Measurements from ENCODE around the gene OBP2A. TPM values are rescaled to one million over a fixed set of nuclear protein-coding genes. Genes with fewer than 3 reads are reported as not detected.
"Not testable (repeated sequence)": the region's sequence is repeated elsewhere in the genome, so short reads cannot be mapped to it uniquely, and the experiment has no call there.

OBP2A gene
- total and polyA plus RNA-seq, 7 experiments from 2014 or later: not detected

GRCh38 chr9:135528842-135529435 lies 17.0 kb upstream of the OBP2A start:
- ATAC-seq; H3K9me3 Mint-ChIP-seq; H3K4me3 Mint-ChIP-seq; H3K4me3 ChIP-seq (ENCODE audit: low read length); H3K27ac Mint-ChIP-seq; H3K27ac ChIP-seq (ENCODE audit: low read depth, low read length); DNase-seq; H3K27me3 ChIP-seq (ENCODE audit: control insufficient read depth in 2 of 2, insufficient read depth in 2 of 2, low read length in 2 of 2); H3K9me3 ChIP-seq (ENCODE audit: control insufficient read depth in 2 of 3, low read length in 3 of 3); CTCF ChIA-PET; H3K4me1 Mint-ChIP-seq; intact Hi-C loops (cut with micrococcal nuclease); H3K4me1 ChIP-seq (ENCODE audit: control insufficient read depth in 2 of 2, insufficient read depth in 2 of 2, low read length in 2 of 2); POLR2A ChIA-PET; H3K36me3 Mint-ChIP-seq; H3K36me3 ChIP-seq (ENCODE audit: control insufficient read depth in 2 of 3, insufficient read depth in 3 of 3, low read length in 3 of 3): not testable (repeated sequence)
- peaks cover 0 to 17% (median 9%) of the 10 kb centered on the region in 5 donors for H3K27me3 Mint-ChIP-seq

- POLR2A ChIA-PET: no interaction called here
- Mint-ChIP-seq H3K27ac (no peak overlapping the region), H3K4me1 (peaks cover 0 to 2% (median 0%) of the 10 kb centered on the region in 7 donors), H3K27me3 (peaks cover 3 to 24% (median 18%) of the 10 kb centered on the region in 5 donors), H3K9me3 (no peaks in the 10 kb centered on the region), H3K4me3 (no peak overlapping the region), H3K36me3 (no peaks in the 10 kb centered on the region)
- H3K9me3 ChIP-seq (ENCODE audit: control insufficient read depth in 2 of 3, low read length in 3 of 3): no peaks in the 10 kb centered on the region
- intact Hi-C loops (cut with micrococcal nuclease): no loop called here
- ATAC-seq: no peak
- H3K36me3 ChIP-seq (ENCODE audit: control insufficient read depth in 2 of 3, insufficient read depth in 3 of 3, low read length in 3 of 3): no peaks in the 10 kb centered on the region
- no peak overlapping the region for H3K4me3 ChIP-seq (ENCODE audit: low read length)
- DNase-seq: no peak
- H3K27ac ChIP-seq (ENCODE audit: low read depth, low read length): no peak overlapping the region
- H3K4me1 ChIP-seq (ENCODE audit: control insufficient read depth in 2 of 2, insufficient read depth in 2 of 2, low read length in 2 of 2): no peaks in the 10 kb centered on the region
- H3K27me3 ChIP-seq (ENCODE audit: control insufficient read depth in 2 of 2, insufficient read depth in 2 of 2, low read length in 2 of 2): no peaks in the 10 kb centered on the region
- CTCF ChIA-PET: no interaction called here
Observed at GRCh38 chr9:135530146-135530545, 15.8 kb upstream of the OBP2A start.

- no peaks in the 10 kb centered on the region for H3K27me3 ChIP-seq (ENCODE audit: control insufficient read depth in 2 of 2, insufficient read depth in 2 of 2, low read length in 2 of 2)
- Mint-ChIP-seq H3K27ac (no peak overlapping the region), H3K9me3 (no peaks in the 10 kb centered on the region), H3K27me3 (peaks cover 3 to 24% (median 18%) of the 10 kb centered on the region in 5 donors), H3K36me3 (no peaks in the 10 kb centered on the region), H3K4me3 (no peak overlapping the region), H3K4me1 (peaks cover 0 to 2% (median 0%) of the 10 kb centered on the region in 7 donors)
- DNase-seq (no peak), ATAC-seq (no peak)
- H3K27ac ChIP-seq (ENCODE audit: low read depth, low read length): no peak overlapping the region
- ChIA-PET POLR2A (no interaction called here), CTCF (no interaction called here)
- H3K4me3 ChIP-seq (ENCODE audit: low read length): no peak overlapping the region
- intact Hi-C loops (cut with micrococcal nuclease): no loop called here
- no peaks in the 10 kb centered on the region for H3K4me1 ChIP-seq (ENCODE audit: control insufficient read depth in 2 of 2, insufficient read depth in 2 of 2, low read length in 2 of 2)
- no peaks in the 10 kb centered on the region for H3K36me3 ChIP-seq (ENCODE audit: control insufficient read depth in 2 of 3, insufficient read depth in 3 of 3, low read length in 3 of 3)
- H3K9me3 ChIP-seq (ENCODE audit: control insufficient read depth in 2 of 3, low read length in 3 of 3): no peaks in the 10 kb centered on the region
Observed at GRCh38 chr9:135531096-135531495, 14.8 kb upstream of the OBP2A start.

GRCh38 chr9:135533113-135533512 lies 12.8 kb upstream of the OBP2A start:
- ATAC-seq: no peak
- Mint-ChIP-seq H3K4me1 (peaks cover 0 to 2% (median 0%) of the 10 kb centered on the region in 7 donors), H3K27me3 (peaks cover 3 to 32% (median 27%) of the 10 kb centered on the region in 5 donors), H3K27ac (no peak overlapping the region), H3K36me3 (no peaks in the 10 kb centered on the region), H3K4me3 (no peak overlapping the region), H3K9me3 (no peaks in the 10 kb centered on the region)
- H3K27ac ChIP-seq (ENCODE audit: low read depth, low read length): no peak overlapping the region
- no peaks in the 10 kb centered on the region for H3K27me3 ChIP-seq (ENCODE audit: control insufficient read depth in 2 of 2, insufficient read depth in 2 of 2, low read length in 2 of 2)
- no peak for DNase-seq
- POLR2A ChIA-PET: no interaction called here
- H3K36me3 ChIP-seq (ENCODE audit: control insufficient read depth in 2 of 3, insufficient read depth in 3 of 3, low read length in 3 of 3): no peaks in the 10 kb centered on the region
- CTCF ChIA-PET: no interaction called here
- H3K4me3 ChIP-seq (ENCODE audit: low read length): no peak overlapping the region
- intact Hi-C loops (cut with micrococcal nuclease): no loop called here
- H3K9me3 ChIP-seq (ENCODE audit: control insufficient read depth in 2 of 3, low read length in 3 of 3): no peaks in the 10 kb centered on the region
- no peaks in the 10 kb centered on the region for H3K4me1 ChIP-seq (ENCODE audit: control insufficient read depth in 2 of 2, insufficient read depth in 2 of 2, low read length in 2 of 2)

- intact Hi-C loops (cut with micrococcal nuclease): no loop called here
- DNase-seq: no peak
- ChIA-PET POLR2A (no interaction called here), CTCF (no interaction called here)
- H3K36me3 ChIP-seq (ENCODE audit: control insufficient read depth in 2 of 3, insufficient read depth in 3 of 3, low read length in 3 of 3): no peaks in the 10 kb centered on the region
- H3K27ac ChIP-seq (ENCODE audit: low read depth, low read length): no peak overlapping the region
- H3K27me3 ChIP-seq (ENCODE audit: control insufficient read depth in 2 of 2, insufficient read depth in 2 of 2, low read length in 2 of 2): no peaks in the 10 kb centered on the region
- no peak overlapping the region for H3K4me3 ChIP-seq (ENCODE audit: low read length)
- no peak for ATAC-seq
- Mint-ChIP-seq H3K9me3 (no peaks in the 10 kb centered on the region), H3K27me3 (peaks cover 3 to 33% (median 27%) of the 10 kb centered on the region in 5 donors), H3K27ac (no peak overlapping the region), H3K4me1 (peaks cover 0 to under 1% (median 0%) of the 10 kb centered on the region in 7 donors), H3K36me3 (no peaks in the 10 kb centered on the region), H3K4me3 (no peak overlapping the region)
- no peaks in the 10 kb centered on the region for H3K9me3 ChIP-seq (ENCODE audit: control insufficient read depth in 2 of 3, low read length in 3 of 3)
- H3K4me1 ChIP-seq (ENCODE audit: control insufficient read depth in 2 of 2, insufficient read depth in 2 of 2, low read length in 2 of 2): no peaks in the 10 kb centered on the region
Observed at GRCh38 chr9:135533674-135534073, 12.3 kb upstream of the OBP2A start.

- H3K9me3 Mint-ChIP-seq; H3K9me3 ChIP-seq (ENCODE audit: control insufficient read depth in 2 of 3, low read length in 3 of 3); H3K36me3 ChIP-seq (ENCODE audit: control insufficient read depth in 2 of 3, insufficient read depth in 3 of 3, low read length in 3 of 3); H3K4me3 ChIP-seq (ENCODE audit: low read length); CTCF ChIA-PET; H3K4me3 Mint-ChIP-seq; H3K36me3 Mint-ChIP-seq; POLR2A ChIA-PET; H3K4me1 Mint-ChIP-seq; H3K27ac ChIP-seq (ENCODE audit: low read depth, low read length); ATAC-seq; H3K4me1 ChIP-seq (ENCODE audit: control insufficient read depth in 2 of 2, insufficient read depth in 2 of 2, low read length in 2 of 2); H3K27ac Mint-ChIP-seq; H3K27me3 ChIP-seq (ENCODE audit: control insufficient read depth in 2 of 2, insufficient read depth in 2 of 2, low read length in 2 of 2); DNase-seq; intact Hi-C loops (cut with micrococcal nuclease): not testable (repeated sequence)
- H3K27me3 Mint-ChIP-seq: peaks cover 3 to 36% (median 30%) of the 10 kb centered on the region in 5 donors
Observed at GRCh38 chr9:135534192-135534711, 11.7 kb upstream of the OBP2A start.

GRCh38 chr9:135534826-135535225 lies 11.1 kb upstream of the OBP2A start:
- H3K36me3 ChIP-seq (ENCODE audit: control insufficient read depth in 2 of 3, insufficient read depth in 3 of 3, low read length in 3 of 3); intact Hi-C loops (cut with micrococcal nuclease); H3K4me3 Mint-ChIP-seq; H3K4me3 ChIP-seq (ENCODE audit: low read length); DNase-seq; H3K27ac ChIP-seq (ENCODE audit: low read depth, low read length); H3K4me1 ChIP-seq (ENCODE audit: control insufficient read depth in 2 of 2, insufficient read depth in 2 of 2, low read length in 2 of 2); CTCF ChIA-PET; H3K36me3 Mint-ChIP-seq; H3K27ac Mint-ChIP-seq; H3K4me1 Mint-ChIP-seq; POLR2A ChIA-PET; H3K27me3 ChIP-seq (ENCODE audit: control insufficient read depth in 2 of 2, insufficient read depth in 2 of 2, low read length in 2 of 2); ATAC-seq; H3K9me3 Mint-ChIP-seq; H3K9me3 ChIP-seq (ENCODE audit: control insufficient read depth in 2 of 3, low read length in 3 of 3): not testable (repeated sequence)
- peaks cover 3 to 40% (median 36%) of the 10 kb centered on the region in 5 donors for H3K27me3 Mint-ChIP-seq
